NOMO-1 treated with dmso at 0.1 percent for 144 hours (cell line): ENCODE measurements around the gene POLN.
"Not testable (repeated sequence)": the region's sequence is repeated elsewhere in the genome, so short reads cannot be mapped to it uniquely, and the experiment has no call there.

Experiments
- DNase-seq: peaks from one replicate; lab custom pipeline; 2025; ENCODE audit not compliant: unreplicated experiment; lab: John Stamatoyannopoulos, UW

POLN gene

GRCh38 chr4:2045518-2045951 lies 196.4 kb downstream of the POLN start:
- DNase-seq: no peak

- no peak for DNase-seq
Observed at GRCh38 chr4:2044542-2045517, 197.1 kb downstream of the POLN start.

DNA sequence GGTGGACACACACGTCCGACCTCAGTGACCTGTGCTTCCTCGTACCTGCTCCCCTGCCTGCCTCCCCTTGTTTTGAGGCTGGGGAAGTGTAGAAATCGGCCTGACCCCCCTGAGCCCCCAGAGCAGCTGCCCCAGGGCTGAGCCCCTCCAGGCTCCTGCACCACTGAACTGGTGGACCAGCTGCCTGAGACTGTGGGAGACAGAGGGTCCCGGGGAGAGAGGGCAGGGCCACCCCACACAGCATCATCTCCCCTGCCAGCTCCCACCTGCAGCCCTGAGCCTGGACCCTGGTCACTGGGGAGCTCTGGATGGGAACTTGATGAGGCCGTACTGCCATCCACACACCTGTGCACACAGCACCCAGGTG lies 197.8 kb downstream of the POLN start:
- DNase-seq: no peak

DNA sequence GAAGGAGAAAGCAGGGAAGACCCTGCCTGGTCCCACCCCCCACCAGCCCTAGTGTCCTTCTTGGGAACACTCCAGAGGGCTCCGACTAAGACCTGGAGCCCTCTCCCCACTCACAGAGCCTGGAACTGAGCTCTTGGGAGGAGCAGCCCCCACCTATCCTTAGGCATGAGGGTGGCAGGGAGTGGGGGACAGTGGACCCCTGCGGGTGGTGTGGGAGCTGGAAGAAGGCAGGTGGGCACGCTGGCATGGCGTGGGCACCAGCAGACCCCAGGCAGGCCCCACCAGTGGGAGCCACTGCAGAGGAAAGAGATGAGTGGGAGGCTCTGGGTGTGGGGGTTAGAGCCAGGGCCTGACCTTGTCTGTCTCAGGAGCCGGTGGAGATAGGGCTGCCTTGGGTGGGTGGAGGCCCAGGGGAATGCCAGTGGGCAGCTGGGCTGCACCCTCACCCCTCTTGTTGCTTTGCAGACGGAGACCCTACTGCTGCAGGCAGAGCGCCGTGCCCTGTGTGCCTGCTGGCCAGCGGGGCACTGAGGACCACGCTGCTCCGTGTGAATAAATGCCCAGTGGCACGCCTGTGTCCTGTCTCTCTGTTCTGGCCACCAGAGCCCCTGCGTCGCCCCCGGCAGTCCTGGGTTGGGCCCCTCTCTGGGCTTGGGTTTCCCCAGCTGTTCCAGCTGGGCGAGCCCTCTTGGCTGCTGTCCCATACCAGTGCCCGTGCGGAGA lies 198.4 kb downstream of the POLN start:
- no peak for DNase-seq

DNA sequence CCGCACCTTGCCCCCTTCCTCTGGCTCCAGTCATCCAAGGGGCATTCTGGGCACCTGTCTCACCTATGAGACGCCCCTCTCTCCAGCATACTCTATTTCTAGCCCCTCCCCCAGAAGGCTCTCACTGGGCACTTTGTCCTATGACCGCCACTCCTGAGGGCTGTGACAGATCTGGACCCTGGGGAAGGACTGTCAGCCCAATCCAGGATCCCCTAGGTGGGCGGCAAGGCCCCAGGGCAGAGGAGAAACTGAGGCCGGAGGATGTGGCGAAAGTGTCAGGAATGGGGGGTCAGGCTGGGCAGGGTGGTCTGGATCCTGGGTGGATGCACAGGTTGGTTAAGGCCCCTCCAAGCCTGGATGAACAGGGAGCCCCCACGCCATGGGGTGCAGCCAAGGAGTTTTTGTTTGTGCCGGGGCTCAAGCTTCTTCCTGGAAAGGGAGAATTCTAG lies 198.9 kb downstream of the POLN start:
- no peak for DNase-seq

- DNase-seq: no peak
Observed at GRCh38 chr4:2042204-2042946, 199.5 kb downstream of the POLN start.

DNA sequence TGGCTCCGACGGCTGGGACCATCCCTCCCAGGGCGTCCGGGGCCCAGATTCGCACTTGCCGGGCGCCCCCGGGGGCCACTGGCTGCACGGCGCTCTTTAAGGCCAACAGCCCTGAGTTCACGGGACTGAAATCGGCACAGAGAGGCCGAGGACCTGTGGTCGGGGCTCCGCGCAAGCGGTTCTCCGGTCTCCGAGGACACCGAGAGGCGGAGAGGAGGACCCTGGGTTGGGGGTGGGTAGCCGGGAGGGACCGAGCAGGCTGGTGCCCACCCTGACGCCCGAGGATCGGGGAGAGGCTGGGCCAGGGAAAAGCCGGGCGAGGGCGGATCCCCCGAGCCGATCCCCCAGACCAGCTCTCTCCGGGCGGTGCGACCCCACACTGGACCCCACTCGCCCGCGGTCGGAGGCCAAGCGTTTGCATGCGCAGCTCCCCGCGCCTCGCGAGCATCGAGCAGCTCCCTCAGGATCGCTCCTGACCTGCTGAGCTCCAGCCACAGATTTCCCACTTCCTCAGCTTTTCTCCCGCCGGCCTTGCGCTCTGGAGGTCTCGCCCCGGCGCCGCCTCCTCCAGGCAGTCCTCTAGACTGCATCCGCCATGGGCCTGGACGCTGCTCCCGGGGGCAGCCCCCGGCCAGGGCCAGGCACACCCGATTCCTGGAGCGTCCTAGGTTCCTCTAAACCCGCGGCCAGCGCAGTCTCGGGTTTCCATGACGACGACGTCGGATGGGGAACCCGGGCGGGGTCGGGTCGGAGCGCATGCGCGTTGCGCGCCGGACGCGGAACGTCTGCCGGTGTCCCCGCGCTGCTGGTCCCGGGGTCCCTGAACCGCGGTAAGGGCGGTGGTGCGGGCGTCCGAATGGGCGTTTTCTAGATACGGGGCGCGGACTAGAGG lies 200.4 kb downstream of the POLN start:
- peak; percentile 82 for DNase-seq

- no peak for DNase-seq
Observed at GRCh38 chr4:2040391-2041238, 201.3 kb downstream of the POLN start.

DNA sequence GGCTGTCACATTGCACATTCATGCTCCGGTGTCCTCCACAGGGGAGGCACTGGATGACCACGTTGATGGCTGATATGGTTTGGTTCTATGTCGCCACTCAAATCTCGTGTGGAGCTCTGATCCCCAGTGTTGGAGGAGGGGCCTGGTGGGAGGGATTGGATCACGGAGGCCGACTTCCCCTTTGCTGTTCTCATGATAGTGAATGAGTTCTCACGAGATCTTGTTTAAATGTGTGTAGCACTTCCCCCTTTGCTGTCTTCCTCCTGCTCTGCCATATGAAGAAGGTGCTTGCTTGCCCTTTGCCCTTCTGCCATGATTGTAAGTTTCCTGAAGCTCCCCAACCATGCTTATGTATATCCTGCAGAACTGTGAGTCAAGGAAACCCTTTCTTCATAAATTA lies 205.1 kb downstream of the POLN start:
- no peak for DNase-seq

DNA sequence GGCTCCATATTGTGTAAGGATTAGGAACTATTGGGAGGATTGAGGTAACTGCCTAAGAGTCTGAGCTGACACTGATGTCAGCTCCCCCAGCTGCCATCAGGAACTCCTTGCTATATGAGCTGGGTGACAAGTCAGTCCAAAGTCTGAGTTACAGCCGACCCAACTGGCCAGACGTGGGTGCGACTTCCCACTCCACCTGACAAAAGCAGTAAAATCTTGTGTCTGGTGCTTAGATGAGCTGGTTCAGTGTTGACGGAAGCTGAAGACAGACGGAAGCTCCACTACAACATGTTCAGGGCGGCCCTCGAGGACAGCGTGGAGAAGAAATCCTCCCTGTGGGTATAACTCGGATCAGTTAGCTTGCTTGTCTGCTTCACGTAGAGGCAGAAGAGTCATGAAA lies 205.6 kb downstream of the POLN start:
- DNase-seq: no peak

DNA sequence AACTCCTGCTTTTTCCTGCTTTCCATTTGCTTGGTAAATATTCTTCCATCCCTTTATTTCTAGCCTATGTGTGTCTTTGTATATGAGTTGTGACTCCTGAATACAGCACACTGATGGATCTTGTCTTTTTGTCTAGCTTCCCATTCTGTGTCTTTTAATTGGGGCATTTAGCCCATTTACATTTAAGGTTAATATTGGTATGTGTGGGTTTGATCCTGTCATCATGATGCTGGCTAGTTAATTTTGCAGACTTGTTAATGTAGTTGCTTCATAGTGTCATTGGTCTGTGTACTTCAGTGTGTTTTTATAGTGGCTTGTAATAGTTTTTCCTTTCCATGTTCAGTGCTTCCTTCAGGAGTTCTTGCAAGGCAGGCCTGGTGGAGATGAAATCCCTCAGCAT lies 210.8 kb downstream of the POLN start:
- not testable (repeated sequence) for DNase-seq

- not testable (repeated sequence) for DNase-seq
Observed at GRCh38 chr4:2027120-2027519, 214.8 kb downstream of the POLN start.

- no peak for DNase-seq
Observed at GRCh38 chr4:2025817-2026216, 216.1 kb downstream of the POLN start.

- DNase-seq: no peak
Observed at GRCh38 chr4:2024683-2025082, 217.2 kb downstream of the POLN start.
